HepG2 (cell line): ENCODE data around the gene VAMP5. TPM values are rescaled to one million over a fixed set of nuclear protein-coding genes. Genes with fewer than 3 reads are reported as not detected.

Experiments
- CERS6 ChIP-seq: sonication (generic); formaldehyde crosslinking; IDR thresholded peaks from 2 replicates; pipeline ENCODE4 v1.5.0; 2020; ENCODE audit warnings: missing genetic modification reagents
- E2F5 ChIP-seq: sonication (generic); formaldehyde crosslinking; conservative IDR thresholded peaks from 2 replicates; pipeline ENCODE4 v1.4.0; 2020; ENCODE audit warnings: missing genetic modification reagents
- HNF4G ChIP-seq, 2 experiments: sonication (generic) in 1 of 2; formaldehyde crosslinking in 1 of 2; IDR thresholded peaks; 2 replicates each; pipeline versions ENCODE4 v1.4.0 to v1.6.1; 2011 to 2020; ENCODE audit warnings: borderline replicate concordance in 2 of 2, low read depth in 2 of 2, mild to moderate bottlenecking in 2 of 2, low read length in 1 of 2, missing genetic modification reagents in 1 of 2, moderate library complexity in 1 of 2
- LCORL ChIP-seq, 2 experiments: fragments of 450-650 bp in 1 of 2; sonication (generic) in 1 of 2; formaldehyde crosslinking in 1 of 2; IDR thresholded peaks; 2 replicates each; pipeline versions ENCODE4 v1.5.0 to v1.6.1; 2017 to 2020; ENCODE audit warnings: antibody characterized with exemption in 1 of 2, missing genetic modification reagents in 1 of 2
- MEIS2 ChIP-seq: sonication (generic); formaldehyde crosslinking; IDR thresholded peaks from 2 replicates; pipeline ENCODE4 v1.9.0; 2021; ENCODE audit warnings: mild to moderate bottlenecking, missing genetic modification reagents
- PRDM15 ChIP-seq: sonication (generic); formaldehyde crosslinking; IDR thresholded peaks from 2 replicates; pipeline ENCODE4 v1.4.0; 2020; ENCODE audit warnings: missing genetic modification reagents
- REL ChIP-seq: sonication (generic); formaldehyde crosslinking; conservative IDR thresholded peaks from 2 replicates; pipeline ENCODE4 v1.8.0; 2022; ENCODE audit warnings: mild to moderate bottlenecking, missing genetic modification reagents, moderate library complexity
- SAFB2 ChIP-seq: sonication (generic); formaldehyde crosslinking; IDR thresholded peaks from 2 replicates; pipeline ENCODE4 v1.5.1; 2020; ENCODE audit warnings: missing genetic modification reagents, low read depth, mild to moderate bottlenecking, borderline replicate concordance
- ZNF407 ChIP-seq: sonication (generic); formaldehyde crosslinking; IDR thresholded peaks from one replicate; pipeline ENCODE4 v1.5.1; 2020; ENCODE audit warnings: mild to moderate bottlenecking, missing genetic modification reagents; ENCODE audit errors: not compliant biosample characterization
- ZNF510 ChIP-seq: sonication (generic); formaldehyde crosslinking; IDR thresholded peaks from 2 replicates; pipeline ENCODE4 v1.4.0; 2020; ENCODE audit warnings: low read depth, mild to moderate bottlenecking, missing genetic modification reagents
- ZNF605 ChIP-seq: sonication (generic); formaldehyde crosslinking; IDR thresholded peaks from 2 replicates; pipeline ENCODE4 v1.8.0; 2022; ENCODE audit warnings: mild to moderate bottlenecking, missing genetic modification reagents
- ZNF749 ChIP-seq: sonication (generic); formaldehyde crosslinking; IDR thresholded peaks from 2 replicates; pipeline ENCODE4 v1.8.0; 2022; ENCODE audit warnings: mild to moderate bottlenecking, missing genetic modification reagents, moderate library complexity, borderline replicate concordance
- ZNF781 ChIP-seq: sonication (generic); formaldehyde crosslinking; IDR thresholded peaks from 2 replicates; pipeline ENCODE4 v1.5.1; 2020; ENCODE audit warnings: borderline replicate concordance, mild to moderate bottlenecking, missing genetic modification reagents; ENCODE audit errors: not compliant biosample characterization
- polyA plus RNA-seq, 8 experiments: library from polyadenylated mRNA; depleted of rRNA in 3 of 8; stranded (reverse) in 7 of 8; unstranded in 1 of 8; fragments of >200 nt; fragmentation: Illumina TruSeq in 4 of 8; extraction: Trizol in 4 of 8; gene quantifications; 2 replicates each; pipeline versions ENCODE4 v1.2.1 to v1.2.3, GENCODE V29; 2011 to 2016; ENCODE audit warnings: low read depth in 4 of 8, missing spikeins in 1 of 8, mixed read lengths in 1 of 8; ENCODE audit not compliant: insufficient read depth in 1 of 8
- total RNA-seq, 5 experiments: library from RNA; depleted of rRNA; stranded (reverse); fragments of >200 nt; fragmentation: Illumina TruSeq; extraction: Trizol; gene quantifications; 2 replicates each; pipeline ENCODE4 v1.2.3, GENCODE V29; 2016; ENCODE audit warnings: low read depth in 1 of 5

Gene VAMP5
- total and polyA plus RNA-seq, 2 of the 13 experiments (the other 11 are each of a cell fraction or from before 2014, with no cell fraction given), result 7.2 to 56.7 TPM

- TF ChIP-seq REL (CRISPR knock-in tag), result no peak
- no peak for TF ChIP-seq ZNF781 (CRISPR knock-in tag)
- TF ChIP-seq CERS6, result no peak
- TF ChIP-seq E2F5 (CRISPR knock-in tag), result 0 out of 2 replicates have a peak, but pooled peaks have one; percentile 63
- peak; percentile 86; the same call in 1 of the 2 replicates for TF ChIP-seq MEIS2 (CRISPR knock-in tag)
- peak; percentile 99 for TF ChIP-seq HNF4G (IDR thresholded peaks at IDR 0.05; ENCODE audit: borderline replicate concordance, low read depth, low read length)
- peak; percentile 97 for TF ChIP-seq HNF4G (CRISPR knock-in tag; IDR thresholded peaks at IDR 0.05; ENCODE audit: borderline replicate concordance, low read depth)
- peak; percentile 83; the same call in 1 of the 2 replicates for TF ChIP-seq SAFB2 (CRISPR knock-in tag)
- no peak for TF ChIP-seq LCORL (IDR thresholded peaks at IDR 0.05)
- 0 out of 2 replicates have a peak, but pooled peaks have one; percentile 44 for TF ChIP-seq LCORL (CRISPR knock-in tag; IDR thresholded peaks at IDR 0.05)
- peak; percentile 66; the same call in 1 of the 2 replicates for TF ChIP-seq PRDM15 (CRISPR knock-in tag)
- TF ChIP-seq ZNF407 (CRISPR knock-in tag), result no peak
- TF ChIP-seq ZNF605, result no peak
- TF ChIP-seq ZNF510, result peak; percentile 83; the same call in 1 of the 2 replicates
- peak; percentile 45 for TF ChIP-seq ZNF749 (CRISPR knock-in tag)
Observed at GRCh38 chr2:85584354-85584856, at the start of gene VAMP5 (continued).
